ENCODE data around the gene CIT.

GRCh38 chr12:119667577-119668323 lies 209.4 kb downstream of the CIT start, which contains the start of gene PRKAB1:
- TF ChIP-seq ZNF239 (tag by site-specific recombination; IDR thresholded peaks at IDR 0.05) (no peak), ZBTB7A (tag by site-specific recombination; IDR thresholded peaks at IDR 0.05; ENCODE audit: low read depth) (0 out of 2 replicates have a peak, but pooled peaks have one; percentile 44), ZNF24 (tag by site-specific recombination; IDR thresholded peaks at IDR 0.05) (no peak; the same call in 1 of the 2 replicates), ZSCAN23 (tag by site-specific recombination; IDR thresholded peaks at IDR 0.05) (no peak), REST (tag by site-specific recombination; IDR thresholded peaks at IDR 0.05) (0 out of 2 replicates have a peak, but pooled peaks have one; percentile 44), CTCF (tag by site-specific recombination; IDR thresholded peaks at IDR 0.05) (peak; percentile 95), PRDM1 (tag by site-specific recombination; IDR thresholded peaks at IDR 0.05) (no peak), ZBTB6 (tag by site-specific recombination; IDR thresholded peaks at IDR 0.05) (0 out of 2 replicates have a peak, but pooled peaks have one; percentile 32)
